Measurements from ENCODE around the gene KRT78. TPM values are rescaled to one million over a fixed set of nuclear protein-coding genes. Genes with fewer than 3 reads are reported as not detected.

KRT78 gene
- total and polyA plus RNA-seq, 8 donors: 0.73 to 98.0 (median 0.76) TPM; not detected in 5

- intact Hi-C loops (cut with DNase I; ENCODE audit: low total_unique reads): no loop called here
- Histone ChIP-seq H3K27ac (no peak overlapping the region), H3K36me3 (no peaks in the 10 kb centered on the region), H3K4me1 (no peaks in the 10 kb centered on the region), H3K9me3 (no peaks in the 10 kb centered on the region), H3K4me3 (no peak overlapping the region), H3K27me3 (peaks cover 0 to 59% (median 12%) of the 10 kb centered on the region in 3 donors)
- WGBS, 5 donors: 61 to 79% (median 66%) methylated on average over 7 of the region's 7 CpGs
- TF ChIP-seq EP300 (IDR thresholded peaks at IDR 0.05): no peak
- no peak for TF ChIP-seq POLR2A (IDR thresholded peaks at IDR 0.05)
- TF ChIP-seq, protein P1, sequence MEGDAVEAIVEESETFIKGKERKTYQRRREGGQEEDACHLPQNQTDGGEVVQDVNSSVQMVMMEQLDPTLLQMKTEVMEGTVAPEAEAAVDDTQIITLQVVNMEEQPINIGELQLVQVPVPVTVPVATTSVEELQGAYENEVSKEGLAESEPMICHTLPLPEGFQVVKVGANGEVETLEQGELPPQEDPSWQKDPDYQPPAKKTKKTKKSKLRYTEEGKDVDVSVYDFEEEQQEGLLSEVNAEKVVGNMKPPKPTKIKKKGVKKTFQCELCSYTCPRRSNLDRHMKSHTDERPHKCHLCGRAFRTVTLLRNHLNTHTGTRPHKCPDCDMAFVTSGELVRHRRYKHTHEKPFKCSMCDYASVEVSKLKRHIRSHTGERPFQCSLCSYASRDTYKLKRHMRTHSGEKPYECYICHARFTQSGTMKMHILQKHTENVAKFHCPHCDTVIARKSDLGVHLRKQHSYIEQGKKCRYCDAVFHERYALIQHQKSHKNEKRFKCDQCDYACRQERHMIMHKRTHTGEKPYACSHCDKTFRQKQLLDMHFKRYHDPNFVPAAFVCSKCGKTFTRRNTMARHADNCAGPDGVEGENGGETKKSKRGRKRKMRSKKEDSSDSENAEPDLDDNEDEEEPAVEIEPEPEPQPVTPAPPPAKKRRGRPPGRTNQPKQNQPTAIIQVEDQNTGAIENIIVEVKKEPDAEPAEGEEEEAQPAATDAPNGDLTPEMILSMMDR (IDR thresholded peaks at IDR 0.05): no peak
- TF ChIP-seq POLR2AphosphoS5 (IDR thresholded peaks at IDR 0.05): no peak
- no peak for DNase-seq
Measured at GRCh38 chr12:52836042-52836466, 12.7 kb downstream of the KRT78 start.

GRCh38 chr12:52835271-52836041 lies 13.3 kb downstream of the KRT78 start:
- H3K4me3 ChIP-seq: no peak overlapping the region
- no peaks in the 10 kb centered on the region for H3K9me3 ChIP-seq
- DNase-seq: no peak
- no peak overlapping the region for H3K27ac ChIP-seq
- intact Hi-C loops (cut with DNase I; ENCODE audit: low total_unique reads): no loop called here
- peaks cover 0 to 59% (median 12%) of the 10 kb centered on the region in 3 donors for H3K27me3 ChIP-seq
- no peaks in the 10 kb centered on the region for H3K4me1 ChIP-seq
- no peaks in the 10 kb centered on the region for H3K36me3 ChIP-seq
- 75 to 84% (median 81%) methylated on average over 12 to 15 of the region's 15 CpGs for WGBS, 5 donors
- TF ChIP-seq, protein P1 (IDR thresholded peaks at IDR 0.05): no peak
- TF ChIP-seq POLR2A (IDR thresholded peaks at IDR 0.05): no peak

- no peaks in the 10 kb centered on the region for H3K9me3 ChIP-seq
- H3K4me3 ChIP-seq: no peak overlapping the region
- 59 to 70% (median 66%) methylated on average over 4 of the region's 4 CpGs for WGBS, 5 donors
- no peak for DNase-seq
- peaks cover 0 to 58% (median 12%) of the 10 kb centered on the region in 3 donors for H3K27me3 ChIP-seq
- no peaks in the 10 kb centered on the region for H3K4me1 ChIP-seq
- H3K36me3 ChIP-seq: no peaks in the 10 kb centered on the region
- intact Hi-C loops (cut with DNase I; ENCODE audit: low total_unique reads): no loop called here
- no peak for TF ChIP-seq EP300 (IDR thresholded peaks at IDR 0.05)
- TF ChIP-seq POLR2A (IDR thresholded peaks at IDR 0.05): no peak
- TF ChIP-seq POLR2AphosphoS5 (IDR thresholded peaks at IDR 0.05): no peak
- TF ChIP-seq, protein P1 (IDR thresholded peaks at IDR 0.05): no peak
- no peak overlapping the region for H3K27ac ChIP-seq
Measured at GRCh38 chr12:52834727-52835001, 14.1 kb downstream of the KRT78 start.

DNA sequence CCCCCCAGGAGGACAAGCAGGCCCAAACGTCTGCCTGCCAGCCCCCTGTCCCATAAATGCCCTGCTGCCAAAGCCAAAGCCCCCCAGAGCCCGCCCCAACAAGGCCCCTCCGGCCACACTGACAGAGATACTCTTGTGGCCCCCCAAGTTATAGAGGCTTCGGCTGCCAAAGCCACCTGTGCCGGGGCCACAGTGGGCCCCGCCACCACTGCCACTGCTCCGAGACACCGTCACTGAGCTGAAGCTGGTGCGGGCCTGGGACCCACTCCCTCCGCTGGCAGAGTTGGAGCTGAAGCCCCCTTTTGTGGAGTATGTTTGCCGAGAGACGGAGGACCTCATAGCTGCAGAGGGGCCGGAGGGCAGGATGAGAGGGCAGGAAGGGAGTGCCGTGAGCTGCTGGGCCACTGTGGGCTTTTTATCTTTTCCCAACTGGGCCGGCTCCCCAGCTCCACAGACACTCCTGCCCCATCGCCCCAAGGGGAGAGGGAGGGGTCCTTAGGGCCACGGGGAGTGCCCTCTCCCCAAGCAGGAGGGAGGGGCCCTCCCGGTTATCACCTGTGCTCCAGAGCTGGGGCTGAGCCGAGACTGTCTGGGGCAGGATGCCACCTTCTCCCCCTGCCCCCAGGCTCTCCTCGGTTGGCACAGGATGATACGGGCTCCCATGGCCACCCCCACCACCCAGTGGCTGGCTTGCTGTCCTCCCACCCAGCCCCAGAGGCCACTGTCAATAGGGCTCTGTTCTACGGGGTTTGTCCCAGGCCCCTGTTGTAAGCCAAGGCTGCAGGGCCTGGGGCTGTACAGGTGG lies 14.7 kb downstream of the KRT78 start, which contains the start of gene KRT79:
Gene KRT79 (minus strand): TSS at position 390 of the 805 bp plus-strand sequence. CDS start 51 bp downstream, at position 339.
- no peak for DNase-seq
- no peaks in the 10 kb centered on the region for H3K9me3 ChIP-seq
- peaks cover 0 to 53% (median 10%) of the 10 kb centered on the region in 3 donors for H3K27me3 ChIP-seq
- intact Hi-C loops (cut with DNase I; ENCODE audit: low total_unique reads): no loop called here
- H3K36me3 ChIP-seq: no peaks in the 10 kb centered on the region
- no peak for TF ChIP-seq EP300 (IDR thresholded peaks at IDR 0.05)
- no peaks in the 10 kb centered on the region for H3K4me1 ChIP-seq
- H3K27ac ChIP-seq: no peak within 1 kb of the TSS
- H3K4me3 ChIP-seq: no peak within 1 kb of the TSS
- 47 to 88% (median 80%) methylated on average over 7 to 22 of the region's 22 CpGs for WGBS, 5 donors

Measured in stomach (tissue), 9 donors.